ENCODE data around the gene PPME1.

DNA sequence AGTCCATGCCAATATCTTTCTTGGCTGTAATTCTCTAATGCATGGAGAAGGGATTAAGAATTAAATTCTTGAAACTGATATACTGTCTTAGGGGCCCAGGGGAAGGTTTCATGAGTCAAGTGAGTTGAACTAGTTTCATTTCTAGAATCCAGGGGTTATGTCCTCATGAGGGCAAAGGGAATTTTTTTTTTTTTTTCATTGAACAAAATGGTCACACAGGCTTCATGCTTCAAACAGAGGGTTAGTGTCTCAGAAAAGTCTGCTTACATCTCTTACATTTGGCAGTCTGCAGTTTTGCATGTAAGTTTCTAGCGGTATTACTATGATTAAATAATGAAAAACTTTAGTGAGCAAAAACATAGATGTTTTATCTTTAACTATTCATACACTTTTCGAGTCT is 32.9 kb downstream of the PPME1 start:
- TF ChIP-seq POLR2A (IDR thresholded peaks at IDR 0.05) (no peak), POLR2AphosphoS5 (IDR thresholded peaks at IDR 0.05; ENCODE audit: insufficient read depth in 1 of 2, low read depth in 1 of 2) (no peak)
- TF ChIP-seq, protein P1, sequence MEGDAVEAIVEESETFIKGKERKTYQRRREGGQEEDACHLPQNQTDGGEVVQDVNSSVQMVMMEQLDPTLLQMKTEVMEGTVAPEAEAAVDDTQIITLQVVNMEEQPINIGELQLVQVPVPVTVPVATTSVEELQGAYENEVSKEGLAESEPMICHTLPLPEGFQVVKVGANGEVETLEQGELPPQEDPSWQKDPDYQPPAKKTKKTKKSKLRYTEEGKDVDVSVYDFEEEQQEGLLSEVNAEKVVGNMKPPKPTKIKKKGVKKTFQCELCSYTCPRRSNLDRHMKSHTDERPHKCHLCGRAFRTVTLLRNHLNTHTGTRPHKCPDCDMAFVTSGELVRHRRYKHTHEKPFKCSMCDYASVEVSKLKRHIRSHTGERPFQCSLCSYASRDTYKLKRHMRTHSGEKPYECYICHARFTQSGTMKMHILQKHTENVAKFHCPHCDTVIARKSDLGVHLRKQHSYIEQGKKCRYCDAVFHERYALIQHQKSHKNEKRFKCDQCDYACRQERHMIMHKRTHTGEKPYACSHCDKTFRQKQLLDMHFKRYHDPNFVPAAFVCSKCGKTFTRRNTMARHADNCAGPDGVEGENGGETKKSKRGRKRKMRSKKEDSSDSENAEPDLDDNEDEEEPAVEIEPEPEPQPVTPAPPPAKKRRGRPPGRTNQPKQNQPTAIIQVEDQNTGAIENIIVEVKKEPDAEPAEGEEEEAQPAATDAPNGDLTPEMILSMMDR (IDR thresholded peaks at IDR 0.05): no peak

All from vagina (tissue), 2 donors.